ENCODE data around the gene SLC44A3.
A peak's percentile ranks its signal among the peaks of the same experiment; 100 is the strongest.

The SLC44A3 gene

DNA sequence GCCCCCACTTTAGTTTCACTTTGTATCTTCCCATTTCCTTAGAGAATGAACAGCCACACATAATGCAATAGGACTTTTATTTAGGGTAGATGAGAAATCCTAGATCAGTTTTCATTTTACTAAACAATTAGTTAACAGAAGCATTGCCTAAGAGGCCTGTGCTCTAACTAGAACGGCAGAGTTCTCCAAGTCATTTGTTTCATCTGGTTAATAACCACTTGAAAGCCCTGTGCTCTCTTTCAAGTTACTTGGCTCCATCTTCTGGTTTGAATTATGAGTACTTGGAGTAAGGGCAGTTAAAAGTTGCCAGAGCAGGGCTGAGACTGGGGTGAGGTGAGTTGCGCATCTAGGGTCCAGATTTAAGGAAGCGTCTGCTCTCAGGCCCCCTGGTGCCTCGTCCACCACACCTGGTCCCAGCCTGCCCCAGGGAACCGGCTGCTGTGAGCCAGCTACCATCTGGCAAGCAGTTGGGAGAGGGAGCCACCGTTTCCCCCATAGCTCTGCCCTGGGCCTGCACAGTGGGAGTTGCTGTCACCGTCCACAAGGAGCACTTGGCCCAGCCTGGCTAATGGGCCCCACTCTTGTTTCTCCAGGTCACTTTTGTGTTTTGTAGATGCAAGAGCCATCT lies 18.1 kb upstream of the SLC44A3 start:
- H3K36me3 ChIP-seq (ENCODE audit: insufficient read depth), result no peaks in the 10 kb centered on the region
- peak overlapping the region; percentile 22; the same call in 1 of the 2 replicates for H2AFZ ChIP-seq (ENCODE audit: low read depth)
- TF ChIP-seq, protein P1, sequence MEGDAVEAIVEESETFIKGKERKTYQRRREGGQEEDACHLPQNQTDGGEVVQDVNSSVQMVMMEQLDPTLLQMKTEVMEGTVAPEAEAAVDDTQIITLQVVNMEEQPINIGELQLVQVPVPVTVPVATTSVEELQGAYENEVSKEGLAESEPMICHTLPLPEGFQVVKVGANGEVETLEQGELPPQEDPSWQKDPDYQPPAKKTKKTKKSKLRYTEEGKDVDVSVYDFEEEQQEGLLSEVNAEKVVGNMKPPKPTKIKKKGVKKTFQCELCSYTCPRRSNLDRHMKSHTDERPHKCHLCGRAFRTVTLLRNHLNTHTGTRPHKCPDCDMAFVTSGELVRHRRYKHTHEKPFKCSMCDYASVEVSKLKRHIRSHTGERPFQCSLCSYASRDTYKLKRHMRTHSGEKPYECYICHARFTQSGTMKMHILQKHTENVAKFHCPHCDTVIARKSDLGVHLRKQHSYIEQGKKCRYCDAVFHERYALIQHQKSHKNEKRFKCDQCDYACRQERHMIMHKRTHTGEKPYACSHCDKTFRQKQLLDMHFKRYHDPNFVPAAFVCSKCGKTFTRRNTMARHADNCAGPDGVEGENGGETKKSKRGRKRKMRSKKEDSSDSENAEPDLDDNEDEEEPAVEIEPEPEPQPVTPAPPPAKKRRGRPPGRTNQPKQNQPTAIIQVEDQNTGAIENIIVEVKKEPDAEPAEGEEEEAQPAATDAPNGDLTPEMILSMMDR (conservative IDR thresholded peaks at IDR 0.05; ENCODE audit: low read depth, low read length), result no peak
- H3K79me2 ChIP-seq (ENCODE audit: insufficient read depth, low read depth), result no peaks in the 10 kb centered on the region
- H3K9ac ChIP-seq, result no peak overlapping the region
- H3K4me3 ChIP-seq (IDR thresholded peaks at IDR 0.05; ENCODE audit: insufficient read depth, low read depth, low read length), result no peak overlapping the region
- H3K27me3 ChIP-seq (ENCODE audit: insufficient read depth, low read depth), result no peaks in the 10 kb centered on the region
- H3K4me2 ChIP-seq, result no peak overlapping the region
- no peaks in the 10 kb centered on the region for H3K4me1 ChIP-seq (ENCODE audit: low read depth, poor library complexity, severe bottlenecking)
- no peaks in the 10 kb centered on the region for H4K20me1 ChIP-seq (ENCODE audit: insufficient read depth)
- no peak overlapping the region for H3K27ac ChIP-seq

DNA sequence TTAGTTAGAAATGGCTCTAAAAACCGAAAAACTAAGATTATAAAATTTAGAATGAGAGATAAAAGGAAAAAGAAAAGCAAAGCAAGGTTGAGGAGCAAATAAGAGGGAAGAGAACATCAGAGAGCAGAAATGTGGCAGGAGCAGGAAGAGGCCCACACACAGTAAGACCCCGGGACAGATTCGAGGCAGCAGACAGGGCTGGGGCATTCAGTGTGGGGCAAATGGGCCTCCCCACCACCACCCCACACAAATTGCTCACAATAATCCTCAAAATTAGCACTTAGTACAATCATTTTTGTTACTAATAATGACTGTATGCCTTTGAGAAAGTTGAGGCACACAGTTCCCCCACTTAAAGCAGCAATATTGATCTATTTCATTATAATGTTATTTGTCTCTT lies 17.1 kb upstream of the SLC44A3 start:
- Histone ChIP-seq H3K27me3 (ENCODE audit: insufficient read depth, low read depth) (no peaks in the 10 kb centered on the region), H3K9ac (no peak overlapping the region), H3K79me2 (ENCODE audit: insufficient read depth, low read depth) (no peaks in the 10 kb centered on the region), H3K4me1 (ENCODE audit: low read depth, poor library complexity, severe bottlenecking) (no peaks in the 10 kb centered on the region), H3K36me3 (ENCODE audit: insufficient read depth) (no peaks in the 10 kb centered on the region), H3K4me3 (IDR thresholded peaks at IDR 0.05; ENCODE audit: insufficient read depth, low read depth, low read length) (no peak overlapping the region), H2AFZ (ENCODE audit: low read depth) (no peak overlapping the region), H4K20me1 (ENCODE audit: insufficient read depth) (no peaks in the 10 kb centered on the region), H3K27ac (no peak overlapping the region), H3K4me2 (no peak overlapping the region)
- TF ChIP-seq, protein P1 (conservative IDR thresholded peaks at IDR 0.05; ENCODE audit: low read depth, low read length), result no peak

DNA sequence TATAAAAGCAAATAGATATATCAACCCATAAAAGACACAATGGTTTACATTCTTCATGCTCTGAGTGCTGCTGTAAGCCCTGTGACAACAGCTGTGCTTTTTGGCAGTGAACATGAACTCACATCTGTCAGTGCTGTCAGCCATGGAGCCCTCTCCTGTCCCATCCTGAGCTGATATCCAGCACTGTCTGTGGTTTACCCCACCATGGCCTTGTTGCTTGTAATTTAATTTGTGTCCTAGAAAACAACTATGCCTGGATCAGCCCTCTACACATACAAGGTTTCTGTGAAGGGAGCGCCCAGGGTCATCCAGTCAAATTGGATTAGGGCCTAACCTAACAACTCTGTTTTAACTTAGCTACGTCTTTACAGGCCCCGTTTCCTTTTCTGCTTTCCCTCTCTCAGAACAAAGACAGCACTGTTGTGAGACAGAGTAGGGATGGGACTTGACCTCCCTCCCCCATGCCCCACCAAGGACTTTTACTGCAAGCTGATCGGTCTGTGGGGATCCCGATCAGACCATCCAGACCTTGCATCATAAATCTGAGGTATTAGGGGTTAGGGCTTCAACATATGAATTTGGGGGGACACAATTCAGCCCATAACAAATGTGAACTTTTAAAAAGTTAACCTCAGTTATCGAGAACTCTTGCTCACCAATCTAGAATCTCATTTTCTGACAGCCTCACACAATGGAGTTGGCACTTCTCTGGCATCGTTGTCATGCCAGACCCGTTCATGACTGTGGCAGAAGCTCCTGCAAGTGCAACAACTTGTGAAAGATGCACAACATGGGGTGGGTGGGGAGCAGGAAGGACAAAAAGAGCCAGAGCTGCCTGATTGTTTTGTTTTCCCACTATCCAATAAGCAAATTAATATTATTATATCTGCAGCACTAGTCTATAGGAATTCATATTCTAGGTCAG lies 16.4 kb upstream of the SLC44A3 start:
- Histone ChIP-seq H3K79me2 (ENCODE audit: insufficient read depth, low read depth) (no peaks in the 10 kb centered on the region), H3K27me3 (ENCODE audit: insufficient read depth, low read depth) (no peaks in the 10 kb centered on the region), H3K9ac (no peak overlapping the region), H3K36me3 (ENCODE audit: insufficient read depth) (no peaks in the 10 kb centered on the region), H3K4me1 (ENCODE audit: low read depth, poor library complexity, severe bottlenecking) (no peaks in the 10 kb centered on the region), H2AFZ (ENCODE audit: low read depth) (no peak overlapping the region), H4K20me1 (ENCODE audit: insufficient read depth) (no peaks in the 10 kb centered on the region), H3K4me3 (IDR thresholded peaks at IDR 0.05; ENCODE audit: insufficient read depth, low read depth, low read length) (no peak overlapping the region), H3K4me2 (no peak overlapping the region), H3K27ac (no peak overlapping the region)
- TF ChIP-seq, protein P1 (conservative IDR thresholded peaks at IDR 0.05; ENCODE audit: low read depth, low read length), result no peak

DNA sequence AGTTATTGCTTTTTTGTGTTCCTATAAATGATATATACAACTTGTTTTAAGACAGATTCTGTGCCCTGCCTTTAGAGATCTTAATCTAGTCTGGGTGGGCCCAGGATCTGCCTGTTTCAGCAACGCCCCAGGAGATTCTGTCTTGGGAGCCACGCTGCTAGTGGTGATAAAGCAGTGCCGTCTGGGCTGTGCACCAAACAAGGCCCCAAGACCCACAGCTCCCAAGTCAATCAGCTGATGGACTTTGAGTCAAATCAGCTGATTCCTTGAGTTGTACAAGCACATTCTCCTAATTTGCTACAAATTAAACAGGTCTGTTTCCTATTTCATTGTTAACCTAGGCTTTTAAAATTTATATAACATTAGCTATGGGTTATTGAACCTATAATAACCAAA lies 15.7 kb upstream of the SLC44A3 start:
- no peaks in the 10 kb centered on the region for H3K36me3 ChIP-seq (ENCODE audit: insufficient read depth)
- no peaks in the 10 kb centered on the region for H4K20me1 ChIP-seq (ENCODE audit: insufficient read depth)
- H2AFZ ChIP-seq (ENCODE audit: low read depth), result no peak overlapping the region
- H3K9ac ChIP-seq, result no peak overlapping the region
- no peaks in the 10 kb centered on the region for H3K27me3 ChIP-seq (ENCODE audit: insufficient read depth, low read depth)
- H3K4me2 ChIP-seq, result no peak overlapping the region
- H3K4me3 ChIP-seq (IDR thresholded peaks at IDR 0.05; ENCODE audit: insufficient read depth, low read depth, low read length), result no peak overlapping the region
- no peaks in the 10 kb centered on the region for H3K4me1 ChIP-seq (ENCODE audit: low read depth, poor library complexity, severe bottlenecking)
- no peak overlapping the region for H3K27ac ChIP-seq
- TF ChIP-seq, protein P1 (conservative IDR thresholded peaks at IDR 0.05; ENCODE audit: low read depth, low read length), result no peak
- no peaks in the 10 kb centered on the region for H3K79me2 ChIP-seq (ENCODE audit: insufficient read depth, low read depth)

Measured in KMS-11 (cell line).